GM12892 (cell line): ENCODE results near the gene ZMYND10.

ENCODE experiments used
- DNase-seq: peaks from one replicate; pipeline ENCODE4 v3.0.0; 2011; ENCODE audit not compliant: insufficient read length
- FAIRE-seq: peaks from 2 replicates; lab custom pipeline; 2011; peaks lifted over from hg19 to GRCh38; lab: Jason Lieb, UNC
- POLR2A ChIP-seq: IDR thresholded peaks from 2 replicates; pipeline ENCODE4 v1.6.1; 2011; ENCODE audit warnings: low read depth, low read length, control low read depth
- POLR2AphosphoS5 ChIP-seq: IDR thresholded peaks from 2 replicates; pipeline ENCODE4 v1.6.1; 2011; ENCODE audit warnings: low read depth, low read length, control low read depth
- TAF1 ChIP-seq: IDR thresholded peaks from 2 replicates; pipeline ENCODE4 v1.6.1; 2011; ENCODE audit warnings: low read depth, mild to moderate bottlenecking, control low read depth, low read length, borderline replicate concordance

The ZMYND10 gene

GRCh38 chr3:50352781-50353180, 7.2 kb upstream of the ZMYND10 start:
- DNase-seq = no peak
- FAIRE-seq = no peak
- no peak for TF ChIP-seq POLR2AphosphoS5

DNA sequence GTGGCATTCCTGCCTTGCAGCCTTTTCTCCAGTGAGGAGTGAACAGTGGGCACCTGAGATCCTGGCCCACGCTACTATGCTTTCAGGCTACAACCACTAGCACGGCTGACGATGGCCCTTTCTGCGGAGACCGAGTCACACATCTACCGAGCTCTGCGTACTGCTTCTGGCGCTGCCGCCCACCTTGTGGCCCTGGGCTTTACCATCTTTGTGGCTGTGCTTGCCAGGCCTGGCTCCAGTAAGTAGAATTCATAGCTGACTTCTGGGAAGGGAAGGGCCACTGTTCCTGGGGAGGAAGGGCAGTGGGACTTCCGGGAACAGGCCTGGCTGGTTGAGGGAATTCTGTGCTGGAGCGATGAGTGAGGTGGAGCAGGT, 5.8 kb upstream of the ZMYND10 start:
- FAIRE-seq (no peak), DNase-seq (no peak)
- no peak for TF ChIP-seq POLR2AphosphoS5
- no peak for TF ChIP-seq POLR2A
- TF ChIP-seq TAF1 = no peak

DNA sequence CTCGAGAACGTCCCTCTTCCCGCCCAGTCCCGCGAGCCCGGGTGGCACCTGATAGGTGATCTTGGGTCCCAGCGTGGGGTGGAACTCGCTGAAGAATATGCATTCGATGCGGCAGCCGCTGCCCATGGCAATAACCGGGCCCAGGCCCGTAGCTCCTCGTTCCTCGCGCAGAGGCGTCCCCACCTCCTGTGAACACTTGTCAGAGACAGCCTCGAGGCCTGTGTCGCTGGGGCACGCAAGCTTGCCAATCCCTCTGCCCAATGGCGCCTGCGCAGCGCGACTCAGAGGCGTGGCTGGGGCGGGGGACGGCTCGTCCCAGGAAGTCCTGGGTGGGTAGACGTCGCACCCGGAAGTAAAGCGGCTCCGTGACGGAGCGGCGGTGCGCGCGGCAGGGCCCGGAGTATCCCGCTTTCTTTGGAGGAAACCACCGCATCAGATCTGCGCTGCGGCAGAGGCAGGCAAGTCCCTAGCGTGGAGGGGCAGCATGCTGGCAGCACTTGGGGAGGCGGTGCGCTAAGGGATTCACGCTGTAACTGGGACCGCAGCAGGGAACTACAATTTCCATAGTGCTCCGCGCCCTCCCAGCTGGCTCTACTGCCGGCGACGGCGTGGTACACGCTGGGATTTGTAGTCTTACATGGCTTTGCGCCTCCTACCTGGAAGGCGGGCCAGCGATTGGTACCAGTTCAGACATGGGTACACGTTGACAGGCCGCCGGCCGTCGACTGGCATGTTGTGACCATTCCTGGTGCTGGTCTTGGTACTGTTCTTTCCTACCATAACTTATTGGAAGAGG, 5.2 kb upstream of the ZMYND10 start, which contains the start of the genes CYB561D2 and NPRL2:
Gene CYB561D2, plus strand, starts transcription at position 336 of the 796 bp plus-strand sequence. CDS start 572 bp downstream, outside the sequence.
Gene NPRL2, minus strand, starts transcription at position 249 of the 796 bp plus-strand sequence. Its CDS starts 123 bp downstream, at position 126.
- TF ChIP-seq POLR2AphosphoS5 (peak; percentile 94), POLR2A (peak; percentile 97), TAF1 (peak; percentile 76)
- DNase-seq = peak; percentile 99
- peak; percentile 99 for FAIRE-seq

GRCh38 chr3:50350213-50350526, 4.6 kb upstream of the ZMYND10 start:
- no peak for DNase-seq
- TF ChIP-seq TAF1 = no peak
- no peak for TF ChIP-seq POLR2AphosphoS5
- no peak for TF ChIP-seq POLR2A
- FAIRE-seq = no peak

- no peak for DNase-seq
- FAIRE-seq = peak; percentile 84
- no peak for TF ChIP-seq POLR2AphosphoS5
- no peak for TF ChIP-seq POLR2A
- no peak for TF ChIP-seq TAF1
These were observed 1.8 kb upstream of the ZMYND10 start for GRCh38 chr3:50347187-50347813.

- no peak for TF ChIP-seq TAF1
- TF ChIP-seq POLR2AphosphoS5 = no peak
- TF ChIP-seq POLR2A = no peak
- DNase-seq (no peak), FAIRE-seq (no peak)
These were observed 524 bp downstream of the ZMYND10 start for GRCh38 chr3:50345008-50345407.

DNA sequence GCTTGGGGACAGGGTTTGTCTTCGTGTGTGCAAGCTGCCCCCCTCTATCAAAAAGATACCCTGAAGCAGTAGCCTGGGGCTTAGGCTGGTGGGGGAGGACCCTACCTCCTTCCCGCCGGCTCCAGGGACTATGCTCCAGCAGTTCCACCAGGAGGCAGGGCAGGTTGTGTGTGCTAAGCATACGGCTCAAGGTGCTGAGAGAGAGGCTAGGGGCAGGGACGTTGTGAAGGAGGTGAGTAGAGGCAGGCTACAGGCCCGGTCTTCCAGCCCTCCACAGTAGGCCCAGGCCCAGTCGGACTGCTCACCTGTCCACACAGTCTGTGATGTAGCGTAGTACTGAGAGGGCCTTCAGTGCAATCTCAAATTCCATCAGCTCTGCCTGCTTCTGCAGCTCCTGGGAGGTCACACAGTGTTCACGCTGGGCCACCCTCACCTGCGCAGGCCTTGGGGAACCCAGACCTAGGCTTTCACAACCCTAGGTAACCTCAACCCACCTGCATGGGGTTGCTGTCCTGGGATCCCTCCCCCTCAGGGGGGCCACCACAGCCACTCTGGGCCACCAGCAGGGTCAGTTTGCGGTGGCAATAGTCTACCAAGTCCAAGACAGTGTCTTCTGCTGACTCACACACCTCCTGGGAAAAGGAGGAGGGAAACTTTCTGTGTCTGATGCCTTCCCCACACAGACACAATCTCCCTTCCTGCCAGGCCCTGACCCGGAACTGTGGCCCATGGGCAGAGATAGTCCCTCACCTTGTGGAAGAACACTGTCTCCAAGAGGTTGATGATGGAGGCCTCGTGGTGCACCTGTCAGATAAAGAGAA, 2.5 kb downstream of the ZMYND10 start:
- FAIRE-seq (no peak), DNase-seq (no peak)
- TF ChIP-seq TAF1 (no peak), POLR2A (no peak), POLR2AphosphoS5 (no peak)

DNA sequence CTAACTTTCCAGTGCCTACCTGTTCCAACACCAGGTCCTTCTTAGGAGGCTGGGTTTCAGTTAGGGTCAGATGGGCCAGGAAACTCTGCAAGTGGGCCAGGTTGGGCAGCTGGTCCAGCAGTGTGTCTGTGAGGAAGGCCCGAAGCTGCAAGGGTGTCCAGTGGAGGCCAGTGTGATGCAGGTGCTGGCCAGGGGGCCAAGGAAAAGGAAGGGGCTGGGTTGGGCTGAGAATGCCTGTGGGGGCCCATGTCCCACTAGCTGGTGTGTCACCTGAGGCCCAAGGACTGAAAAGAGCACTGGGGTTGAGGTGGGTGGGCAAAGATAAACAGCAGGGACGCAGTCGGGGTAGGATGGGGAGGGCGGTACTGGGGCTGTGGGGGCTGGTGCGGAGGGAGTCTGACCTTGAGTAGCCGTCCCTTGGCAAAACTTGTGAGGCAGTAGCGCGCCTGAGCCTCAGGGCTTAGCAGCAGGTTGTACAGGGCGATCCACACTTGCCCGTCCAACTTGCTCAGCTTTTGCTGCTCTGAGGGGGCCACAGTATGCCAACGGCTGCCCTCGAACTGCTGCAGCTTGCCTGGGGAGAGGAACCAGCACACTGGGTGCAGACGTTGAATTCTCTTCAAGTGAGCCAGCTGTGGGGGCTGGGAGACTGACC, 3.4 kb downstream of the ZMYND10 start:
- no peak for DNase-seq
- TF ChIP-seq TAF1 (no peak), POLR2AphosphoS5 (no peak), POLR2A (no peak)
- no peak for FAIRE-seq

DNA sequence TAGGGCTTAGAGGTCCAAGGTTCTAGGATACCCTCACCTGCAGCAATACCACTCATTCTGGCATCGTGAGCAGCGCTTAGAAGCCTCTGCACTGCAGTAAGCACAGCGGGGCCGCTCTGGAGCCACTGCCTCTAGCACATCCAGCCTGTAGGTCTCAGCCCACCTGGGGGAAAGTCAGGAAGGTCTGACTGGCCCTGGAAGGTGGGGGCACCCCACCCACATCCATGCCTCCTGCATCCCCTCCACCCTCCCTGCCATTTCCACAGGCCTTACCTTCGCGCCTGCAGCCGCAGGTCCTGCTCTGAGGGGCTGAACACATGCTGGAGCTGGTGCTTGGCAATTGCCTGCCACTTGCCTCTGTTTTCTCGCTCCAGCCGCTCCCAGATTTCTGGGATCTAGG, 4.0 kb downstream of the ZMYND10 start:
- FAIRE-seq (no peak), DNase-seq (no peak)
- TF ChIP-seq POLR2AphosphoS5 = no peak
- TF ChIP-seq POLR2A = no peak
- TF ChIP-seq TAF1 = no peak

- peak; percentile 82 for FAIRE-seq
- TF ChIP-seq POLR2AphosphoS5 = peak; percentile 38; the same call in 1 of the 2 replicates
- no peak for TF ChIP-seq TAF1
- TF ChIP-seq POLR2A = 0 out of 2 replicates have a peak, but pooled peaks have one; percentile 19
- DNase-seq = peak; percentile 80
These were observed 4.8 kb downstream of the ZMYND10 start, which contains the start of gene RASSF1 for GRCh38 chr3:50340448-50341329. Gene RASSF1 (minus strand): TSS chr3:50340836. CDS start chr3:50340805, 31 bp downstream.
